MCF 10A (cell line): ENCODE measurements around the gene ABCA13. TPM values are rescaled to one million over a fixed set of nuclear protein-coding genes. Genes with fewer than 3 reads are reported as not detected.

Experiments used
- BruUV-seq: library from RNA; stranded (reverse); fragments of 400-500 nt; replicated peaks from 2 replicates; lab custom pipeline; 2021; lab: Mats Ljungman, UMichigan
- CTCF ChIA-PET: fragments of 300-600 bp; sonication (Branson Sonifier 250); formaldehyde crosslinking; extraction: SDS; loops from one replicate; lab custom pipeline; 2021; ENCODE audit warnings: antibody characterized with exemption, inconsistent platforms; lab: Yijun Ruan, JAX
- POLR2A ChIA-PET: fragments of 300-600, 350-650 bp; sonication (Branson Sonifier 250); formaldehyde crosslinking; extraction: SDS; loops from one replicate; lab custom pipeline; 2020; ENCODE audit warnings: antibody characterized with exemption, inconsistent platforms; lab: Yijun Ruan, JAX
- DNase-seq: peaks from one replicate; pipeline ENCODE4 v3.0.0-alpha.2; 2018; ENCODE audit not compliant: unreplicated experiment
- H3K27ac Mint-ChIP-seq: one replicate; pipeline ENCODE4 v1.8.0; 2022; ENCODE audit warnings: mild to moderate bottlenecking, low read depth, mixed read lengths; ENCODE audit not compliant: unreplicated experiment
- H3K27me3 Mint-ChIP-seq: one replicate; pipeline ENCODE4 v1.8.0; 2022; ENCODE audit warnings: mixed read lengths; ENCODE audit not compliant: insufficient read depth, unreplicated experiment
- H3K36me3 Mint-ChIP-seq: one replicate; pipeline ENCODE4 v1.8.0; 2022; ENCODE audit warnings: mild to moderate bottlenecking, moderate library complexity, mixed read lengths; ENCODE audit not compliant: insufficient read depth, unreplicated experiment
- H3K4me1 Mint-ChIP-seq: one replicate; pipeline ENCODE4 v1.8.0; 2022; ENCODE audit warnings: mixed read lengths; ENCODE audit not compliant: insufficient read depth, unreplicated experiment
- H3K4me3 Mint-ChIP-seq: one replicate; pipeline ENCODE4 v1.8.0; 2022; ENCODE audit warnings: mild to moderate bottlenecking, moderate library complexity, mixed read lengths; ENCODE audit not compliant: unreplicated experiment
- H3K9me3 Mint-ChIP-seq: one replicate; pipeline ENCODE4 v1.8.0; 2022; ENCODE audit warnings: mixed read lengths; ENCODE audit not compliant: unreplicated experiment
- CTCF ChIP-seq: fragments of 200-600 bp; IDR thresholded peaks from one replicate; pipeline ENCODE4 v1.8.0; 2022; ENCODE audit warnings: antibody characterized with exemption, mild to moderate bottlenecking; ENCODE audit not compliant: unreplicated experiment
- intact Hi-C: fragments of 100-400 bp; cut with micrococcal nuclease; formaldehyde crosslinking; loops from 2 replicates; pipeline ENCODE4 v1.14.1; 2022
- total RNA-seq: library from RNA; stranded (reverse); gene quantifications from 2 replicates; pipeline ENCODE4 v1.2.3, GENCODE V29; 2022

The ABCA13 gene
- total RNA-seq, 1 experiment from 2014 or later, result 0.30 TPM

GRCh38 chr7:48411619-48412018, 240.4 kb downstream of the ABCA13 start:
- BruUV-seq, result no TSS peak
- Mint-ChIP-seq H3K4me1 (no peaks in the 10 kb centered on the region), H3K9me3 (no peaks in the 10 kb centered on the region), H3K4me3 (no peak overlapping the region), H3K36me3 (no peaks in the 10 kb centered on the region), H3K27ac (no peak overlapping the region), H3K27me3 (no peaks in the 10 kb centered on the region)
- intact Hi-C loops, result no loop called here
- no peak for DNase-seq
- TF ChIP-seq CTCF, result no peak
- CTCF ChIA-PET, result interaction anchor here (0.7 kb wide), 1 partner anchor 69 kb away, joined by 5 read pairs; no protein-coding TSS in a partner anchor
- POLR2A ChIA-PET, result no interaction called here

GRCh38 chr7:48414011-48414732, 242.9 kb downstream of the ABCA13 start:
- no peak for DNase-seq
- no peak for TF ChIP-seq CTCF
- no peaks in the 10 kb centered on the region for H3K27me3 Mint-ChIP-seq
- intact Hi-C loops, result no loop called here
- no TSS peak for BruUV-seq
- no peaks in the 10 kb centered on the region for H3K36me3 Mint-ChIP-seq
- H3K9me3 Mint-ChIP-seq, result no peaks in the 10 kb centered on the region
- no peak overlapping the region for H3K4me3 Mint-ChIP-seq
- H3K27ac Mint-ChIP-seq, result no peak overlapping the region
- H3K4me1 Mint-ChIP-seq, result peaks cover 3% of the 10 kb centered on the region
- POLR2A ChIA-PET, result no interaction called here
- CTCF ChIA-PET, result interaction anchor here (1.4 kb wide), 1 partner anchor 21 kb away, joined by 3 read pairs; no protein-coding TSS in a partner anchor

GRCh38 chr7:48416327-48416908, 245.2 kb downstream of the ABCA13 start:
- ChIA-PET POLR2A (no interaction called here), CTCF (interaction anchor here (0.7 kb wide), 1 partner anchor 28 kb away, joined by 3 read pairs; no protein-coding TSS in a partner anchor)
- TF ChIP-seq CTCF, result no peak
- H3K36me3 Mint-ChIP-seq, result no peaks in the 10 kb centered on the region
- H3K4me3 Mint-ChIP-seq, result no peak overlapping the region
- DNase-seq, result no peak
- intact Hi-C loops, result no loop called here
- no peaks in the 10 kb centered on the region for H3K9me3 Mint-ChIP-seq
- no peaks in the 10 kb centered on the region for H3K27me3 Mint-ChIP-seq
- H3K4me1 Mint-ChIP-seq, result peaks cover 19% of the 10 kb centered on the region
- H3K27ac Mint-ChIP-seq, result no peak overlapping the region
- BruUV-seq, result no TSS peak

- no peak for TF ChIP-seq CTCF
- ChIA-PET CTCF (no interaction called here), POLR2A (no interaction called here)
- H3K36me3 Mint-ChIP-seq, result no peaks in the 10 kb centered on the region
- H3K4me1 Mint-ChIP-seq, result peaks cover 24% of the 10 kb centered on the region
- no peak overlapping the region for H3K4me3 Mint-ChIP-seq
- intact Hi-C loops, result no loop called here
- H3K9me3 Mint-ChIP-seq, result no peaks in the 10 kb centered on the region
- H3K27me3 Mint-ChIP-seq, result no peaks in the 10 kb centered on the region
- no peak for DNase-seq
- H3K27ac Mint-ChIP-seq, result no peak overlapping the region
- no TSS peak for BruUV-seq
Measured at GRCh38 chr7:48419401-48419800, 248.1 kb downstream of the ABCA13 start.
